H1 (cell line): ENCODE results near the gene ZNF683. TPM values are rescaled to one million over a fixed set of nuclear protein-coding genes. Genes with fewer than 3 reads are reported as not detected.

Experiments used
- BRCA1 ChIP-seq: IDR thresholded peaks from 2 replicates; pipeline ENCODE4 v1.6.1; 2012; ENCODE audit warnings: low read depth, low read length, improper control_type of control experiment
- KDM5A ChIP-seq: fragments of 200-600 bp; IDR thresholded peaks from 2 replicates; pipeline ENCODE4 v1.7.1; 2012; ENCODE audit warnings: mild to moderate bottlenecking, low read length, inconsistent platforms, mixed read lengths
- MAX ChIP-seq: IDR thresholded peaks from 2 replicates; pipeline ENCODE4 v1.6.1; 2012; ENCODE audit warnings: inconsistent platforms
- NRF1 ChIP-seq: IDR thresholded peaks from 2 replicates; pipeline ENCODE4 v1.6.1; 2011; ENCODE audit warnings: mild to moderate bottlenecking, low read depth, low read length, improper control_type of control experiment
- SIN3A ChIP-seq, 2 experiments: IDR thresholded peaks in 1 of 2; conservative IDR thresholded peaks in 1 of 2; 2 replicates each; pipeline ENCODE4 v1.6.1; 2011 to 2012; ENCODE audit warnings: low read length in 2 of 2, improper control_type of control experiment in 1 of 2, low read depth in 1 of 2, mild to moderate bottlenecking in 1 of 2
- polyA plus RNA-seq, 7 experiments: library from polyadenylated mRNA; depleted of rRNA in 3 of 7; stranded (reverse) in 5 of 7; unstranded in 2 of 7; fragments of >200 nt in 5 of 7; fragments of 200-250 nt in 2 of 7; gene quantifications; 1 replicate in 5 of 7; 2 replicates in 1 of 7; 4 replicates in 1 of 7; pipeline versions ENCODE4 v1.2.1 to v1.2.3, GENCODE V29; 2011 to 2013; ENCODE audit warnings: missing spikeins in 2 of 7, mixed read lengths in 2 of 7
- total RNA-seq: library from RNA; stranded (reverse); fragmentation: NEBNext Ultra II Directional; extraction: Animal tissue kit (Norgen Biotek cat#: 25700); gene quantifications from 2 replicates; pipeline ENCODE4 v1.2.1, GENCODE V29; 2021
- TF ChIP-seq, protein P1 (sequence below): IDR thresholded peaks from 2 replicates; pipeline ENCODE4 v1.6.1; 2011; ENCODE audit warnings: low read depth, mild to moderate bottlenecking, low read length; ENCODE audit not compliant: insufficient read depth

The ZNF683 gene
- total and polyA plus RNA-seq, 2 of the 8 experiments (the other 6 are each of a cell fraction or from before 2014, with no cell fraction given), result not detected

DNA sequence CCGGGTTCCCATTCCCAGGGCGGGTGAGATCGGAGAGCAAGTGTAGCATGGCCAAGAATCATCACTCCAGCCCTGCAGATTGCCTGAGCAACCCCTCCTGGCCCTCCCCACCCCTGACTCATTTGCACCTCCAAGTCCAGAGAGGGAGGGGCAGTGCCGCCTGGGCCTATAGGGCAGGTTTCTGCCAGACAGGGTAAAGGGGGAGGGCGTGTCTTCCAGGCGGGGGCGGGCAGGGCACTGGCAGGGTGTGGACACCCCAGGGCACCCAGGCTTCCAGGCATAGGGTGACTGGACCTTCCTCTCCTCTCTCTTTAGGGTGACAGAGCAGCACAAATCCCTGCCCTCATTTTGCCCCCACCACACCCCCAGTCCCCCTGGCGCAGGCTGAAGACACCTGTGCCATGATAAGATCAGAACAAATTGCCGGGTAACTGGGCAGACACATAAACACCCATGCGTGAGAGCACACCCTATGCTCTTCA lies 15.4 kb downstream of the ZNF683 start (continued):
- TF ChIP-seq MAX (no peak), KDM5A (no peak), SIN3A (conservative IDR thresholded peaks at IDR 0.05 in 1 of 2, IDR thresholded peaks at IDR 0.05 in 1 of 2; ENCODE audit: low read depth in 1 of 2, low read length in 2 of 2) (no peak), BRCA1 (no peak), NRF1 (no peak)
- TF ChIP-seq, protein P1, sequence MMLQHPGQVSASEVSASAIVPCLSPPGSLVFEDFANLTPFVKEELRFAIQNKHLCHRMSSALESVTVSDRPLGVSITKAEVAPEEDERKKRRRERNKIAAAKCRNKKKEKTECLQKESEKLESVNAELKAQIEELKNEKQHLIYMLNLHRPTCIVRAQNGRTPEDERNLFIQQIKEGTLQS, result no peak
